PFSK-1 (cell line): ENCODE results near the gene HSFX3.

Experiments
- FOXP2 ChIP-seq: optimal IDR thresholded peaks from 2 replicates; pipeline ENCODE3; 2011; ENCODE audit warnings: borderline replicate concordance, control low read depth, inconsistent platforms; ENCODE audit not compliant: insufficient read depth; ENCODE audit errors: extremely low read length, extremely low read depth
- POLR2AphosphoS5 ChIP-seq: IDR thresholded peaks from 2 replicates; pipeline ENCODE4 v1.6.1; 2012; ENCODE audit warnings: low read depth, mild to moderate bottlenecking, control low read depth, low read length, moderate library complexity
- REST ChIP-seq, 2 experiments: IDR thresholded peaks; 2 replicates each; pipeline versions ENCODE4 v1.6.1 to v1.8.0; 2011 to 2012; ENCODE audit warnings: low read depth in 2 of 2, low read length in 2 of 2, control low read depth in 1 of 2, inconsistent platforms in 1 of 2, mild to moderate bottlenecking in 1 of 2, moderate library complexity in 1 of 2; ENCODE audit not compliant: insufficient read depth in 1 of 2
- SIN3A ChIP-seq: IDR thresholded peaks from 2 replicates; pipeline ENCODE4 v1.6.1; 2012; ENCODE audit warnings: mild to moderate bottlenecking, low read length, moderate library complexity, borderline replicate concordance; ENCODE audit not compliant: insufficient read depth
- TAF1 ChIP-seq: IDR thresholded peaks from 2 replicates; pipeline ENCODE4 v1.6.1; 2012; ENCODE audit warnings: low read length, control low read depth, borderline replicate concordance; ENCODE audit not compliant: insufficient read depth

GRCh38 chrX:149539283-149540130 lies 10.2 kb downstream of the HSFX3 start:
- no peak for TF ChIP-seq REST (IDR thresholded peaks at IDR 0.05; ENCODE audit: insufficient read depth in 1 of 2, low read depth in 2 of 2, low read length in 2 of 2)
- TF ChIP-seq SIN3A: no peak
- no peak for TF ChIP-seq POLR2AphosphoS5
- no peak for TF ChIP-seq TAF1
- TF ChIP-seq FOXP2: no peak
